Ammon's horn (tissue), 1 donor: ENCODE data around the gene ZFYVE19.

ENCODE experiments used
- DNase-seq: peaks from one replicate; pipeline ENCODE4 v3.0.0-alpha.2; 2016; ENCODE audit warnings: low spot score

ZFYVE19 gene

DNA sequence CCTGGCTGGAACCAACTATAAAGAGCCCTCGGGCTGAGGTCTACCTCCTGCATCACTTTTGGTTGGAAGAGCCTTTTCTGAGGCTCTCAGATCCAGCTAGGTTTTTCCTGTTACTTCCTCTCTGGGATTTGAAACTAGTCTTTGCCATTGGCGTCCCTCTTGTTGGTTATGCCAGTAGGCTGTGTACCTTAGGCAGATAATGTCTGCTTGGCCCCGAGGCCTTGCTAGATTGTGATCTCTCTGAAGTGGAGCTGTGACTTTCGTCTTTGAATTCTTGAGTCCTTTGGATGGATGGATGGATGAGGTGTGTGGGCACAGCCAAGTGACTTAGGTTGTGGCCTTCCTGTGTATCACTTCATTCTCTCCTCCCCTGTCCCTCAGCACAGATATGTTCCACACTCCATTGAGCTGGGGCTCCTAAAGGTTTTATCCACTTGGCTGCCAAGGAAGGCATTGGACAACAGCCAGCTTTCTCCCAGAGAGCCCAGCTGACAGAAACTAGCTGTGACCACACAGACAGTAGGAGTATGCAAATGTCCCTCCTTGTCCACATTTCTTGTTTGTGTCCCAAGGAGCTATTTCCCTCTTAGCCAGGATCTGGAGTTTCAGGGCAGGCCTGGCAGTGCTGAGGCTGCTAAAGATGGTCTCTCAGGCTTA lies 8.3 kb downstream of the ZFYVE19 start:
- DNase-seq: peak; percentile 37

DNA sequence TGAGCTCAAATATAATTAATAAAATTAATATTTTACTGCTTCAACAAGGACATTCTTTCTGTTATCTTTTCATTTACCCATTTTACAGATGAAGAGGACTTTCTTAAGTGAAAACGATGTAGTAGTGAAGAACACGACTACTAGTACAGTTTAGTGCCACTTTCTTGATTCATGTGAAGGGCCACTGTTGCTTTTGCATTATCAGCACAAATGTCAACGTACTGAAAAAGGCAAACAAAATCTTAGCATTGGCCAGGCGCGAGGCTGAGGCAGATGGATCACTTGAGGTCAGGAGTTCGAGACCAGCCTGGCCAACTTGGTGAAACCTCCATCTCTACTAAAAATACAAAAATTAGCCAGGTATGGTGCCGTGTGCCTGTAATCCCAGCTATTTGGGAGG lies 12.2 kb downstream of the ZFYVE19 start:
- no peak for DNase-seq

GRCh38 chr15:40821195-40821594 lies 14.3 kb downstream of the ZFYVE19 start:
- no peak for DNase-seq

GRCh38 chr15:40823572-40824343 lies 16.9 kb downstream of the ZFYVE19 start:
- DNase-seq: no peak

GRCh38 chr15:40825661-40826422 lies 19.0 kb downstream of the ZFYVE19 start:
- no peak for DNase-seq

DNA sequence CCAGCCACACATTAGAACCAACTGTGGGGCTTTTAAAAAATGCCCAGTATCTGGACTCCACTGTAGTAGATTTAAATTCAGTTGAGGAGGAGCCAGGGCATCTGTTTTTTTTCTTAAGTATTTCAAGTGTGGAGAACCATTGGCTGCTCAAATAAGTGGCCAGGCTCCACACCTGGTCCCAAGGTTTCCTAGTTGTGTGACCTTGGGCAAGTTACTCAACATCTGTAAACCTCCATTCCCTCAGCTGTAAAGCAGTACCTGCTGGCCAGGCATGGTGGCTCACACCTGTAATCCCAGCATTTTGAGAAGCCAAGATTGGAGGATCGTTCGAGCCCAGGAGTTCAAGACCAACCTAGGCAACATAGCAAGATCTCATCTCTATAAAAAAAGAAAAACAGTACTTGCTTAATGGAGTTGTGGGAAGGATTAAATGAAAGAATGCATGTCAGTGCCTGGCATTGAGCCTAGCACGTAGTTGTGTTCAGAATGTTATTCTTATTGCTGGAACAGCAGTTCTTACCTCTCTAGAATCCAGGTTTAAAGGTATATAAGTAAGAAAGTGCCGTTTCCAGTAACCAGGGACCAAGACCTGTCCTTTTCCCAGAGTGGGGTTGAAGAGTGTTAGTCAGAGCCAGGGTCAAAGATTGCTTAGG lies 19.7 kb downstream of the ZFYVE19 start:
- DNase-seq: no peak

- no peak for DNase-seq
These were observed 21.7 kb downstream of the ZFYVE19 start, which contains the start of gene PPP1R14D for GRCh38 chr15:40828447-40829036. PPP1R14D (minus strand) TSS chr15:40828708; CDS start chr15:40828641, 67 bp downstream.

DNA sequence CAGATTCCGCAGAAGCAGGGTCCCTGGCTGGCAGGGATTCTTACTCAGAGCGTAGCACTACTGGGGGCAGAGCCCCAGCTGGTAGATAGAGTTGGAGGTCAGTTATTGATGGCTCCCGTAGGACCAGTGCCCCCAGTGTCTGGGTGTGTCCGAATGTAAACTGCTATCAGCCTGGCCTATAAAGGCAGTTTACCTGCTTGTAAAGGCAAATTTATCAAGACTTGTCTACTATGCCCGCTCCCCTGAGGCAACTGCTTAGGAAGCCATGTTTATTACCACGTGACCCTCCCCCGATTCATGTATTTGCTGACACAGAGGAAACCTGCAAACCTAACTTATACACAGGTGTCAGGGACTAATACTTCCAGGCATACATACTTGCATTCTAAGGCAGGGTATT lies 22.2 kb downstream of the ZFYVE19 start:
- no peak for DNase-seq

DNA sequence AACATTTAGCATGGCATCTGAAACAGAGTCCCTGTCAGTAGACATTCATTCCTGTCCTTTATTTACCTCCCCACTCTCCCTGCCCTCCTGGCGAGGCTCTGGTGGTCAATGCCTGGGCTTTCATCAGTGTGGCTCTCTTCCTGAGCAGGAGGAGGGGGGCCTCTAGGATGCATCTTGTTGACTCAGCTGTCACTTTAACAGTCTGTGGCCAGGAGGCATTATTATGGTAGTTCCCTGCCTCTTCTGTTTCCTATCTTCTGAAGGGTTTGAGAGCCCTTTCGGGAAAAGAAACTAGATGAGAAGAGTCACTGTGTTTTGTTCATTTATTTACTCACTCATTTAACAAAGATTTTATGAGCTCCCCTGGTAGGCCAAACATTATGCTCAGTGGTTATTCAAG lies 24.0 kb downstream of the ZFYVE19 start:
- no peak for DNase-seq

- no peak for DNase-seq
These were observed 25.0 kb downstream of the ZFYVE19 start for GRCh38 chr15:40831861-40832260.

DNA sequence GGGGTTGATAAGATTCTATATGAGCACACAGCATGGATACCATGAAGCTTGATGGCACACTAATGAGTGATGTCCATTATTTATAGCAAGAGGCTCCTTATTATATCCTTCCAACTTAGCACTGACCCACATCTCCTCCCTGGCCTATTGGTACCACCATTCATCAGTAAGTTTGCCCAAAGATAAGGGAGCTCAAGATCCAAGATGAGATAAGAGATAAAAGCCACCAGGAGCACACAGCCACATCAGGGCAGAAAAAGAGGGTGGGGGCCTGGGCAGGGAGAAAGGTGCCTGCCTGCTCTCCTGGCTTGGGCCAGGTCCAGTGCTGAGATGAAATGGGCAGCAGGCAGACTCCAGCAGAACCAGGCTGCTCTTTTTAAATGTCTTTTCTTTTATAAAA lies 26.0 kb downstream of the ZFYVE19 start:
- DNase-seq: no peak

DNA sequence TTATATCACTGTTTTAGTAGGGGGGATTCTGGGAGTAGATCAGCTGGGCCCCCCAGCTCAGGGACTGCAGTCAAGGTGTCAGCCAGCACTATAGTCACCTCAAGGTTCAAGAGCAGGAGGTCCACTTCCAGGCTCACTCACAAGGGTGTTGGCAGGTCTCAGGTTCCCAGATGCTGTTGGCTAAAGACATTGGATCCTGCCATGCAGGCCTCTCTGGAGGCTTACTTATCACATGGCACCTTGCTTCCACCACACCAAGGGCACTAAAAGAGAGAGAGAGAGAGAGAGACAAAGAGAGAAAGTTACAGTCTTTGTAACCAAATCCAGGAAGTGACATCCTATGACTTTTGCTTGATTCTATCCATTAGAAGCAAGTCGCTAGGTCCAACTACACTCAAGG lies 29.1 kb downstream of the ZFYVE19 start:
- no peak for DNase-seq

- no peak for DNase-seq
These were observed 31.9 kb downstream of the ZFYVE19 start for GRCh38 chr15:40838756-40839155.

GRCh38 chr15:40841741-40842140 lies 34.9 kb downstream of the ZFYVE19 start:
- no peak for DNase-seq

DNA sequence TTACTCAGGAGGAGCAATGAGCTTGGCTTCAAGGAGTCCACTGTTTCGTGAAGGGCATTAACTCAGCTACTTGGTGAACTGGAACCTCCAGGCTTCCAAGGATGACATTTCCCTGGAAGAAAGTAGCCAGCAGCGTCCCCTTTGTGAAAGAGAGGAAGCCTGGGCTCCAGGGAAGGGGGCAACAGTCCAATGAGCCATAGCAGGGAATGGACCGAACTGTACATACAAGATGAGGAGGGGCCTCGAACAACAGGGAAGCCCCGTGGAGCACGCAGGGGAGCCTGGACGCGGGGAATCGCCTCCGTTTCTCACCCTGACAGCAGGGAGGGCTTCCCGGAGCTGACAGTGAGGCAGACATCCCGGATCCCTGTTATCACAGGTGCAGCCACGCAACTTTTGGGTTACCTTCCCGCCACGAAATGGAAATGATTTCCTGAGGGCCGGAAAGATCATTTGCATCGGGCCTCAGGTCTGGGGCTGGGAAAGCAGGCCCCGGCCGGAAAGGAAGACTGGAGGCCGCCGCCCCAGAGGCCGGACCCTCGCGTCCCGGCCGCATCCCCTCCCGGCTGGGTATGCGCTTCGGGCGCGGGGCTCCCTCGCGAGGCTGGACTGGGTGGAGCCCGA lies 36.5 kb downstream of the ZFYVE19 start:
- no peak for DNase-seq

GRCh38 chr15:40843885-40844695 lies 37.2 kb downstream of the ZFYVE19 start, which contains the start of gene SPINT1:
SPINT1 (plus strand) TSS chr15:40844048; CDS start chr15:40844555, 507 bp downstream.
- DNase-seq: no peak

DNA sequence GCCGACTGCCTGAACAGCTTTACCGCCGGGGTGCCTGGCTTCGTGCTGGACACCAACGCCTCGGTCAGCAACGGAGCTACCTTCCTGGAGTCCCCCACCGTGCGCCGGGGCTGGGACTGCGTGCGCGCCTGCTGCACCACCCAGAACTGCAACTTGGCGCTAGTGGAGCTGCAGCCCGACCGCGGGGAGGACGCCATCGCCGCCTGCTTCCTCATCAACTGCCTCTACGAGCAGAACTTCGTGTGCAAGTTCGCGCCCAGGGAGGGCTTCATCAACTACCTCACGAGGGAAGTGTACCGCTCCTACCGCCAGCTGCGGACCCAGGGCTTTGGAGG lies 37.8 kb downstream of the ZFYVE19 start:
- no peak for DNase-seq

- no peak for DNase-seq
These were observed 38.1 kb downstream of the ZFYVE19 start for GRCh38 chr15:40845036-40845435.

DNA sequence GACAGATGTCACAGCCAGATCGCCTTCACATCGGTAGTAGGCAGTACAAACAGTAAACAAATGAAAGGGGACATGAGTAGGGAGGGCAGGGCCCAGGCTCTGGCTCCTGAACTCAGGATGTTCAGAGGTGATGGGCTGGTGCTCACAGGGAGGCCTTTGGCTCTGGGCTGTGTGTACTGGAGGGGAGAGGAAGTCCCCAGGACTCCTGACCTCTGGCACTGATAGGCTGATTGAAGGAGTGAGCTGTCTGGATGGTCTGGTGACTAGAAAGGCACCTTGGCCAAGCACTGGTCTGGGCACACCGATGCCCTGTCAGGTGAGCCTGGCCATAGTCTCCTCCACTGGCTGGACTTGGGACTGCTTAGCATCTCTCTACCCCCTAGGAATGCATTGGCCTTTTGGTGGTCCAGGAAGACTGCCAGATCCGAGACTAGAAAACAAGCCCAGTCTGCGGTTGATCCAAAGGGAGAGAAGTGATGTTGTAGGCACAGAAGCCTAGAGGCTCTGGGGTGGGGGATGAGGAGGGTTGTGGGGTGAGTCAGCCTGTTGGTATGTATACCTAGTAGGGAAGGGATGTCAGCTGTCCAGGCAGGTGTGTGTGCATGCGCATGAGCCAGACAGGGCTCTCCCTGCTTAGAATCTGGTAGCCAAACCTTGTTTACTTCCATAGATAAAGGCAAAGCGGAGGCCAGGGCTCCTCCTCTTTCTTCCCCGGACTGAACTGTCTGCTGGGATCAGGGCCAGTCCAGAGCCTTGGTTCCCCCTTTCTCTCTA lies 38.8 kb downstream of the ZFYVE19 start:
- DNase-seq: no peak

DNA sequence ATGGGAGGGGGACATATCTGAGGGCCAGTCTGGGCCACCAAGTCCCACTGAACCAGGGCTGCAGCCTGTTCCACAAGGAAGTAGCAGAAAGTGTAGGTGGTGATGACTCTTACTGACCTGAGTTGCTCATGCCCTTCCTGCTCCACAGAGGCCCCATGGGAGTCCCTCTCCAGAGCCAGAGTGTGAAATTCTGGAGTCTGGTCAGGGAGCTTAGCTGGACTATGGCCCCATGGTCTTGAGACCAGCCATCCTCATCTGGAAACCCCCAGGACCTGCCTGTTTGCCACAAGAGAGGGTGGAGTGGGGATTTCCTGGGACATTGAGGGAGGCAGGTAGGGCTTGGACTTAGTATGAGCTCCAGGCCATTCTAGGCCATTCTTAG lies 39.9 kb downstream of the ZFYVE19 start:
- DNase-seq: no peak
